ENCODE measurements around the gene CENPA.

DNA sequence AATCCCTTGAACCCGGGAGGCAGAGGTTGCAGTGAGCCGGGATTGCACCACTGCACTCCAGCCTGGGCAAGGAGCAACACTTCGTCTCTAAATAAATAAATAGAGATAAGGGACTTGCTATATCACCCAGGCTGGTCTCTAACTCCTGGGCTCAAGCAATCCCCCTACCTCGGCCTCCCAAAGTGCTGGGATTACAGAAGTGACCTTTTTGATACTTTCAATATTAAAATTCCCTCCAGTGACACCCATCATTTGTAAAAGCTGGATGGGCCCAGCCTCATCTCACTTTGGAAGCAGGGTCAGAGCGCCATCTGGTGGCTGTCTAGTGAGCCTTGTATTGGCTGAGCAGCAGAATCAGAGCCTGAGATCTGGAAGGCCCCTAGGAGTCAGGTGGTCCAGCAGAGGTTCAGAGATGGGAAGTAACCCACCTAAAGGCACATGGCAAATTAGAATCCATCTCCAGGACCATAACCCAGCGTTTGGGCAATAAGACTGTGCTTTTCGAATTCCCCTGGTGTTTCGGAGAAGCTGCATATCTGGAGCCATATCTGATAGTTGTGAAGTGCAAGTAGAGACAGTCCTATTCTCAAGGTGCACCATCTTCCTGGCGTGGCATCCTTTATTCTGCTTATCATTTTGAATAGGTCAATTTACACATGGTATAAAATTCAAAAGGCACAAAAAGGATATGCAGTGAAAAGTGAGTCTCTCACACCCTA is 40.1 kb upstream of the CENPA start:
- TF ChIP-seq, protein P1, sequence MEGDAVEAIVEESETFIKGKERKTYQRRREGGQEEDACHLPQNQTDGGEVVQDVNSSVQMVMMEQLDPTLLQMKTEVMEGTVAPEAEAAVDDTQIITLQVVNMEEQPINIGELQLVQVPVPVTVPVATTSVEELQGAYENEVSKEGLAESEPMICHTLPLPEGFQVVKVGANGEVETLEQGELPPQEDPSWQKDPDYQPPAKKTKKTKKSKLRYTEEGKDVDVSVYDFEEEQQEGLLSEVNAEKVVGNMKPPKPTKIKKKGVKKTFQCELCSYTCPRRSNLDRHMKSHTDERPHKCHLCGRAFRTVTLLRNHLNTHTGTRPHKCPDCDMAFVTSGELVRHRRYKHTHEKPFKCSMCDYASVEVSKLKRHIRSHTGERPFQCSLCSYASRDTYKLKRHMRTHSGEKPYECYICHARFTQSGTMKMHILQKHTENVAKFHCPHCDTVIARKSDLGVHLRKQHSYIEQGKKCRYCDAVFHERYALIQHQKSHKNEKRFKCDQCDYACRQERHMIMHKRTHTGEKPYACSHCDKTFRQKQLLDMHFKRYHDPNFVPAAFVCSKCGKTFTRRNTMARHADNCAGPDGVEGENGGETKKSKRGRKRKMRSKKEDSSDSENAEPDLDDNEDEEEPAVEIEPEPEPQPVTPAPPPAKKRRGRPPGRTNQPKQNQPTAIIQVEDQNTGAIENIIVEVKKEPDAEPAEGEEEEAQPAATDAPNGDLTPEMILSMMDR (IDR thresholded peaks at IDR 0.05 in 4 of 5, conservative IDR thresholded peaks at IDR 0.05 in 1 of 5), result peak; percentile 80 to 94 (median 91)
- TF ChIP-seq POLR2A (IDR thresholded peaks at IDR 0.05), result no peak
